GM23338 (cell line): Measurements from ENCODE around the gene WBP11. TPM values are rescaled to one million over a fixed set of nuclear protein-coding genes. Genes with fewer than 3 reads are reported as not detected.

Source experiments
- ATAC-seq: fragments of 200-7000 bp; cut with Tn5 transposase; 3 replicates; pipeline ENCODE4 v1.9.1; 2020
- DNase-seq: peaks from one replicate; pipeline ENCODE4 v3.0.0-alpha.2; 2015; ENCODE audit warnings: low spot score
- H2AFZ ChIP-seq: fragments of 200-600 bp; sonication (generic); 2 replicates; pipeline ENCODE4 v1.8.0; 2016; ENCODE audit warnings: antibody characterized with exemption, mild to moderate bottlenecking, moderate library complexity
- H3F3A ChIP-seq: fragments of 200-600 bp; sonication (generic); replicated peaks from 2 replicates; pipeline ENCODE4 v1.8.0; 2017; ENCODE audit warnings: antibody characterized with exemption, mixed run types, low read depth
- H3K27ac ChIP-seq: fragments of 200-600 bp; sonication (generic); 2 replicates; pipeline ENCODE4 v1.6.1; 2016; ENCODE audit warnings: low read depth
- H3K27me3 ChIP-seq: fragments of 200-600 bp; sonication (generic); 2 replicates; pipeline ENCODE4 v1.8.0; 2016; ENCODE audit warnings: mild to moderate bottlenecking, mixed run types, moderate library complexity; ENCODE audit not compliant: insufficient read depth
- H3K36me3 ChIP-seq: fragments of 200-600 bp; sonication (generic); 2 replicates; pipeline ENCODE4 v1.8.0; 2016; ENCODE audit warnings: mild to moderate bottlenecking; ENCODE audit not compliant: insufficient read depth
- H3K4me1 ChIP-seq: fragments of 200-600 bp; sonication (generic); 2 replicates; pipeline ENCODE4 v1.8.0; 2016; ENCODE audit warnings: mild to moderate bottlenecking, moderate library complexity; ENCODE audit not compliant: insufficient read depth
- H3K4me2 ChIP-seq: fragments of 200-600 bp; sonication (generic); 2 replicates; pipeline ENCODE4 v1.7.1; 2017; ENCODE audit warnings: mixed run types
- H3K4me3 ChIP-seq: fragments of 200-600 bp; sonication (generic); 2 replicates; pipeline ENCODE4 v1.6.1; 2016; ENCODE audit warnings: mixed run types
- H3K79me2 ChIP-seq: fragments of 200-600 bp; sonication (generic); replicated peaks from 2 replicates; pipeline ENCODE4 v1.8.0; 2017; ENCODE audit warnings: mild to moderate bottlenecking; ENCODE audit not compliant: insufficient read depth
- H3K9me2 ChIP-seq: fragments of 200-600 bp; sonication (generic); 2 replicates; pipeline ENCODE4 v1.8.0; 2017; ENCODE audit not compliant: insufficient read depth
- H4K20me1 ChIP-seq: fragments of 200-600 bp; sonication (generic); replicated peaks from 2 replicates; pipeline ENCODE4 v1.8.0; 2017; ENCODE audit warnings: mild to moderate bottlenecking; ENCODE audit not compliant: insufficient read depth
- H3K27ac Mint-ChIP-seq: 2 replicates; pipeline ENCODE4 v1.8.0; 2020; ENCODE audit warnings: inconsistent platforms, mild to moderate bottlenecking, moderate library complexity, mixed read lengths
- H3K27me3 Mint-ChIP-seq: 3 replicates; pipeline ENCODE4 v1.8.0; 2022; ENCODE audit warnings: low read depth, mild to moderate bottlenecking, moderate library complexity, mixed read lengths, inconsistent platforms; ENCODE audit not compliant: insufficient read depth, poor library complexity
- H3K36me3 Mint-ChIP-seq: 3 replicates; pipeline ENCODE4 v1.8.0; 2021; ENCODE audit warnings: low read depth, mild to moderate bottlenecking, inconsistent platforms, moderate library complexity, mixed read lengths
- H3K4me1 Mint-ChIP-seq: 3 replicates; pipeline ENCODE4 v1.8.0; 2020; ENCODE audit warnings: mild to moderate bottlenecking, inconsistent platforms, mixed read lengths
- H3K4me3 Mint-ChIP-seq: 3 replicates; pipeline ENCODE4 v1.8.0; 2021; ENCODE audit warnings: moderate library complexity, mild to moderate bottlenecking, inconsistent platforms, mixed read lengths
- H3K9me3 Mint-ChIP-seq: 3 replicates; pipeline ENCODE4 v1.8.0; 2020; ENCODE audit warnings: moderate library complexity, mild to moderate bottlenecking, inconsistent platforms, mixed read lengths
- CREB1 ChIP-seq: fragments of 250-450 bp; sonication (Bioruptor Pico); IDR thresholded peaks from 2 replicates; pipeline ENCODE4 v1.5.0; 2020; ENCODE audit warnings: low read depth, mild to moderate bottlenecking, moderate library complexity
- EZH2 ChIP-seq: fragments of 200-600 bp; sonication (generic); IDR thresholded peaks from one replicate; pipeline ENCODE4 v1.8.0; 2017; ENCODE audit warnings: antibody characterized with exemption, mild to moderate bottlenecking, low read depth; ENCODE audit not compliant: unreplicated experiment
- EZH2phosphoT487 ChIP-seq: fragments of 200-600 bp; sonication (generic); IDR thresholded peaks from one replicate; pipeline ENCODE4 v1.8.1; 2018; ENCODE audit warnings: antibody characterized with exemption; ENCODE audit not compliant: unreplicated experiment
- JUNB ChIP-seq: IDR thresholded peaks from one replicate; pipeline ENCODE4 v1.6.1; 2016; ENCODE audit warnings: antibody characterized with exemption; ENCODE audit not compliant: unreplicated experiment
- NANOG ChIP-seq: IDR thresholded peaks from 2 replicates; pipeline ENCODE4 v1.6.1; 2016; ENCODE audit warnings: antibody characterized with exemption, borderline replicate concordance
- POLR2AphosphoS5 ChIP-seq: IDR thresholded peaks from 2 replicates; pipeline ENCODE4 v1.6.1; 2016; ENCODE audit warnings: antibody characterized with exemption, low read depth
- STAT1 ChIP-seq: IDR thresholded peaks from one replicate; pipeline ENCODE4 v1.6.1; 2016; ENCODE audit warnings: antibody characterized with exemption; ENCODE audit not compliant: unreplicated experiment
- ZNF114 ChIP-seq: fragments of 250-450 bp; sonication (Bioruptor Pico); IDR thresholded peaks from 2 replicates; pipeline ENCODE4 v1.5.0; 2020; ENCODE audit warnings: mild to moderate bottlenecking, moderate library complexity
- ZNF331 ChIP-seq: fragments of 250-450 bp; sonication (Bioruptor Pico); IDR thresholded peaks from 2 replicates; pipeline ENCODE4 v1.5.0; 2020; ENCODE audit warnings: low read depth, mild to moderate bottlenecking, moderate library complexity
- polyA plus RNA-seq: library from polyadenylated mRNA; unstranded; fragments of >200 nt; fragmentation: Nextera tagmentation; extraction: Ambion mirVana; gene quantifications from 2 replicates; pipeline ENCODE4 v1.2.1, GENCODE V29; 2016
- total RNA-seq: library from RNA; depleted of rRNA; stranded (reverse); fragments of >200 nt; shearing (Covaris generic); gene quantifications from 2 replicates; pipeline ENCODE4 v1.2.3, GENCODE V29; 2014
- TF ChIP-seq, protein P1 (sequence below), 2 experiments: fragments of 200-600 bp in 1 of 2; sonication (generic) in 1 of 2; conservative IDR thresholded peaks; 2 replicates each; pipeline versions ENCODE4 v1.5.1 to v1.6.1; 2016 to 2017; ENCODE audit warnings: antibody characterized with exemption in 2 of 2, low read depth in 2 of 2, mild to moderate bottlenecking in 2 of 2, moderate library complexity in 1 of 2
- TF ChIP-seq, protein P2 (sequence below): IDR thresholded peaks from one replicate; pipeline ENCODE4 v1.6.1; 2018; ENCODE audit warnings: antibody characterized with exemption; ENCODE audit not compliant: unreplicated experiment
- TF ChIP-seq, protein P3 (sequence below): IDR thresholded peaks from 2 replicates; pipeline ENCODE4 v1.6.1; 2016; ENCODE audit warnings: antibody characterized with exemption
- TF ChIP-seq, protein P4 (sequence below): fragments of 250-450 bp; sonication (Bioruptor Pico); IDR thresholded peaks from 2 replicates; pipeline ENCODE4 v1.5.0; 2020; ENCODE audit warnings: mild to moderate bottlenecking, moderate library complexity

Gene WBP11
- total and polyA plus RNA-seq, 2 experiments from 2014 or later: 57.1 to 148 TPM

DNA sequence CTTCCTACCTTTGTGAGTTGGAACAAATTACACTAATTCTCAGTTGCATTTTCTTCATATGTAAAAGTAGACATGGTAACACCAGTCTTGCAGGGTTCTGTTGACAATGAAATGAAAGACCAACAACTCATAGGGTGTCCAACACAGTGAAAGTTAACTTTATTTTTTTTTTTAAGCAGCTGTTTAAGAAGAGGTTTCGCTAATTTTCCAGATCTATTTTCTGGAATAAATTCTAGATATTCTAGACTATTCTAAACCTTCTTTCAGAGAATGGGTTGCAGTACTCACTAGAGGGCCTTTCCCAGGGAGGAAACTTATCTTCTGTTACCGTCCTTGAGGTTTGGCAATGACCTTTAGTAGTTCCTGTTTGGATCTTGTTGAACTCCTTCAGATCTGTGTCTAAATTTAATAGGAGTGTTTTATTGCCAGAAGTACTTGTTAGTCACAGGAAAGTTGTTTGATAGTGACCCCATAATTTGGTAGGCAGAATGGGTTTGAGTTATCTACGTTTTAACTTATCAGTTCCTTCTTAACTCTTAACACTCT, 42.8 kb upstream of the WBP11 start:
- Mint-ChIP-seq H3K4me3 (no peak overlapping the region), H3K27ac (no peak overlapping the region), H3K9me3 (no peaks in the 10 kb centered on the region), H3K27me3 (peaks cover 3% of the 10 kb centered on the region), H3K4me1 (no peaks in the 10 kb centered on the region), H3K36me3 (no peaks in the 10 kb centered on the region)
- ATAC-seq: no peak
- Histone ChIP-seq H3K36me3 (no peaks in the 10 kb centered on the region), H4K20me1 (no peaks in the 10 kb centered on the region), H3K27ac (no peak overlapping the region), H3K9me2 (no peaks in the 10 kb centered on the region), H3K27me3 (no peaks in the 10 kb centered on the region), H3K4me2 (no peak overlapping the region), H3K79me2 (no peaks in the 10 kb centered on the region), H3K4me3 (no peak overlapping the region), H3F3A (no peaks in the 10 kb centered on the region), H2AFZ (peak overlapping the region; percentile 1), H3K4me1 (no peaks in the 10 kb centered on the region)
- TF ChIP-seq POLR2AphosphoS5: no peak
- TF ChIP-seq, protein P1, sequence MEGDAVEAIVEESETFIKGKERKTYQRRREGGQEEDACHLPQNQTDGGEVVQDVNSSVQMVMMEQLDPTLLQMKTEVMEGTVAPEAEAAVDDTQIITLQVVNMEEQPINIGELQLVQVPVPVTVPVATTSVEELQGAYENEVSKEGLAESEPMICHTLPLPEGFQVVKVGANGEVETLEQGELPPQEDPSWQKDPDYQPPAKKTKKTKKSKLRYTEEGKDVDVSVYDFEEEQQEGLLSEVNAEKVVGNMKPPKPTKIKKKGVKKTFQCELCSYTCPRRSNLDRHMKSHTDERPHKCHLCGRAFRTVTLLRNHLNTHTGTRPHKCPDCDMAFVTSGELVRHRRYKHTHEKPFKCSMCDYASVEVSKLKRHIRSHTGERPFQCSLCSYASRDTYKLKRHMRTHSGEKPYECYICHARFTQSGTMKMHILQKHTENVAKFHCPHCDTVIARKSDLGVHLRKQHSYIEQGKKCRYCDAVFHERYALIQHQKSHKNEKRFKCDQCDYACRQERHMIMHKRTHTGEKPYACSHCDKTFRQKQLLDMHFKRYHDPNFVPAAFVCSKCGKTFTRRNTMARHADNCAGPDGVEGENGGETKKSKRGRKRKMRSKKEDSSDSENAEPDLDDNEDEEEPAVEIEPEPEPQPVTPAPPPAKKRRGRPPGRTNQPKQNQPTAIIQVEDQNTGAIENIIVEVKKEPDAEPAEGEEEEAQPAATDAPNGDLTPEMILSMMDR (conservative IDR thresholded peaks at IDR 0.05; ENCODE audit: low read depth in 2 of 2): no peak
- no peak for TF ChIP-seq EZH2
- TF ChIP-seq CREB1 (CRISPR knock-in tag): no peak
- no peak for TF ChIP-seq NANOG
- no peak for TF ChIP-seq JUNB
- TF ChIP-seq, protein P2, sequence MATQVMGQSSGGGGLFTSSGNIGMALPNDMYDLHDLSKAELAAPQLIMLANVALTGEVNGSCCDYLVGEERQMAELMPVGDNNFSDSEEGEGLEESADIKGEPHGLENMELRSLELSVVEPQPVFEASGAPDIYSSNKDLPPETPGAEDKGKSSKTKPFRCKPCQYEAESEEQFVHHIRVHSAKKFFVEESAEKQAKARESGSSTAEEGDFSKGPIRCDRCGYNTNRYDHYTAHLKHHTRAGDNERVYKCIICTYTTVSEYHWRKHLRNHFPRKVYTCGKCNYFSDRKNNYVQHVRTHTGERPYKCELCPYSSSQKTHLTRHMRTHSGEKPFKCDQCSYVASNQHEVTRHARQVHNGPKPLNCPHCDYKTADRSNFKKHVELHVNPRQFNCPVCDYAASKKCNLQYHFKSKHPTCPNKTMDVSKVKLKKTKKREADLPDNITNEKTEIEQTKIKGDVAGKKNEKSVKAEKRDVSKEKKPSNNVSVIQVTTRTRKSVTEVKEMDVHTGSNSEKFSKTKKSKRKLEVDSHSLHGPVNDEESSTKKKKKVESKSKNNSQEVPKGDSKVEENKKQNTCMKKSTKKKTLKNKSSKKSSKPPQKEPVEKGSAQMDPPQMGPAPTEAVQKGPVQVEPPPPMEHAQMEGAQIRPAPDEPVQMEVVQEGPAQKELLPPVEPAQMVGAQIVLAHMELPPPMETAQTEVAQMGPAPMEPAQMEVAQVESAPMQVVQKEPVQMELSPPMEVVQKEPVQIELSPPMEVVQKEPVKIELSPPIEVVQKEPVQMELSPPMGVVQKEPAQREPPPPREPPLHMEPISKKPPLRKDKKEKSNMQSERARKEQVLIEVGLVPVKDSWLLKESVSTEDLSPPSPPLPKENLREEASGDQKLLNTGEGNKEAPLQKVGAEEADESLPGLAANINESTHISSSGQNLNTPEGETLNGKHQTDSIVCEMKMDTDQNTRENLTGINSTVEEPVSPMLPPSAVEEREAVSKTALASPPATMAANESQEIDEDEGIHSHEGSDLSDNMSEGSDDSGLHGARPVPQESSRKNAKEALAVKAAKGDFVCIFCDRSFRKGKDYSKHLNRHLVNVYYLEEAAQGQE: no peak
- TF ChIP-seq, protein P3, sequence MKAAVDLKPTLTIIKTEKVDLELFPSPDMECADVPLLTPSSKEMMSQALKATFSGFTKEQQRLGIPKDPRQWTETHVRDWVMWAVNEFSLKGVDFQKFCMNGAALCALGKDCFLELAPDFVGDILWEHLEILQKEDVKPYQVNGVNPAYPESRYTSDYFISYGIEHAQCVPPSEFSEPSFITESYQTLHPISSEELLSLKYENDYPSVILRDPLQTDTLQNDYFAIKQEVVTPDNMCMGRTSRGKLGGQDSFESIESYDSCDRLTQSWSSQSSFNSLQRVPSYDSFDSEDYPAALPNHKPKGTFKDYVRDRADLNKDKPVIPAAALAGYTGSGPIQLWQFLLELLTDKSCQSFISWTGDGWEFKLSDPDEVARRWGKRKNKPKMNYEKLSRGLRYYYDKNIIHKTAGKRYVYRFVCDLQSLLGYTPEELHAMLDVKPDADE: no peak
- no peak for TF ChIP-seq ZNF114 (CRISPR knock-in tag)
- TF ChIP-seq STAT1: no peak
- TF ChIP-seq ZNF331: no peak
- TF ChIP-seq, protein P4, sequence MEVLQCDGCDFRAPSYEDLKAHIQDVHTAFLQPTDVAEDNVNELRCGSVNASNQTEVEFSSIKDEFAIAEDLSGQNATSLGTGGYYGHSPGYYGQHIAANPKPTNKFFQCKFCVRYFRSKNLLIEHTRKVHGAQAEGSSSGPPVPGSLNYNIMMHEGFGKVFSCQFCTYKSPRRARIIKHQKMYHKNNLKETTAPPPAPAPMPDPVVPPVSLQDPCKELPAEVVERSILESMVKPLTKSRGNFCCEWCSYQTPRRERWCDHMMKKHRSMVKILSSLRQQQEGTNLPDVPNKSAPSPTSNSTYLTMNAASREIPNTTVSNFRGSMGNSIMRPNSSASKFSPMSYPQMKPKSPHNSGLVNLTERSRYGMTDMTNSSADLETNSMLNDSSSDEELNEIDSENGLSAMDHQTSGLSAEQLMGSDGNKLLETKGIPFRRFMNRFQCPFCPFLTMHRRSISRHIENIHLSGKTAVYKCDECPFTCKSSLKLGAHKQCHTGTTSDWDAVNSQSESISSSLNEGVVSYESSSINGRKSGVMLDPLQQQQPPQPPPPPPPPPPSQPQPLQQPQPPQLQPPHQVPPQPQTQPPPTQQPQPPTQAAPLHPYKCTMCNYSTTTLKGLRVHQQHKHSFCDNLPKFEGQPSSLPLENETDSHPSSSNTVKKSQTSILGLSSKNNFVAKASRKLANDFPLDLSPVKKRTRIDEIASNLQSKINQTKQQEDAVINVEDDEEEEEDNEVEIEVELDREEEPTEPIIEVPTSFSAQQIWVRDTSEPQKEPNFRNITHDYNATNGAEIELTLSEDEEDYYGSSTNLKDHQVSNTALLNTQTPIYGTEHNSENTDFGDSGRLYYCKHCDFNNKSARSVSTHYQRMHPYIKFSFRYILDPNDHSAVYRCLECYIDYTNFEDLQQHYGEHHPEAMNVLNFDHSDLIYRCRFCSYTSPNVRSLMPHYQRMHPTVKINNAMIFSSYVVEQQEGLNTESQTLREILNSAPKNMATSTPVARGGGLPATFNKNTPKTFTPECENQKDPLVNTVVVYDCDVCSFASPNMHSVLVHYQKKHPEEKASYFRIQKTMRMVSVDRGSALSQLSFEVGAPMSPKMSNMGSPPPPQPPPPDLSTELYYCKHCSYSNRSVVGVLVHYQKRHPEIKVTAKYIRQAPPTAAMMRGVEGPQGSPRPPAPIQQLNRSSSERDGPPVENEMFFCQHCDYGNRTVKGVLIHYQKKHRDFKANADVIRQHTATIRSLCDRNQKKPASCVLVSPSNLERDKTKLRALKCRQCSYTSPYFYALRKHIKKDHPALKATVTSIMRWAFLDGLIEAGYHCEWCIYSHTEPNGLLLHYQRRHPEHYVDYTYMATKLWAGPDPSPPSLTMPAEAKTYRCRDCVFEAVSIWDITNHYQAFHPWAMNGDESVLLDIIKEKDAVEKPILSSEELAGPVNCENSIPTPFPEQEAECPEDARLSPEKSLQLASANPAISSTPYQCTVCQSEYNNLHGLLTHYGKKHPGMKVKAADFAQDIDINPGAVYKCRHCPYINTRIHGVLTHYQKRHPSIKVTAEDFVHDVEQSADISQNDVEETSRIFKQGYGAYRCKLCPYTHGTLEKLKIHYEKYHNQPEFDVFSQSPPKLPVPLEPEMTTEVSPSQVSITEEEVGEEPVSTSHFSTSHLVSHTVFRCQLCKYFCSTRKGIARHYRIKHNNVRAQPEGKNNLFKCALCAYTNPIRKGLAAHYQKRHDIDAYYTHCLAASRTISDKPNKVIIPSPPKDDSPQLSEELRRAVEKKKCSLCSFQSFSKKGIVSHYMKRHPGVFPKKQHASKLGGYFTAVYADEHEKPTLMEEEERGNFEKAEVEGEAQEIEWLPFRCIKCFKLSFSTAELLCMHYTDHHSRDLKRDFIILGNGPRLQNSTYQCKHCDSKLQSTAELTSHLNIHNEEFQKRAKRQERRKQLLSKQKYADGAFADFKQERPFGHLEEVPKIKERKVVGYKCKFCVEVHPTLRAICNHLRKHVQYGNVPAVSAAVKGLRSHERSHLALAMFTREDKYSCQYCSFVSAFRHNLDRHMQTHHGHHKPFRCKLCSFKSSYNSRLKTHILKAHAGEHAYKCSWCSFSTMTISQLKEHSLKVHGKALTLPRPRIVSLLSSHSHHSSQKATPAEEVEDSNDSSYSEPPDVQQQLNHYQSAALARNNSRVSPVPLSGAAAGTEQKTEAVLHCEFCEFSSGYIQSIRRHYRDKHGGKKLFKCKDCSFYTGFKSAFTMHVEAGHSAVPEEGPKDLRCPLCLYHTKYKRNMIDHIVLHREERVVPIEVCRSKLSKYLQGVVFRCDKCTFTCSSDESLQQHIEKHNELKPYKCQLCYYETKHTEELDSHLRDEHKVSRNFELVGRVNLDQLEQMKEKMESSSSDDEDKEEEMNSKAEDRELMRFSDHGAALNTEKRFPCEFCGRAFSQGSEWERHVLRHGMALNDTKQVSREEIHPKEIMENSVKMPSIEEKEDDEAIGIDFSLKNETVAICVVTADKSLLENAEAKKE (CRISPR knock-in tag): no peak
- TF ChIP-seq EZH2phosphoT487: no peak
- DNase-seq: no peak
